ENCODE results near the gene DDX59.

GRCh38 chr1:200706111-200706814 is 36.6 kb upstream of the DDX59 start:
- TF ChIP-seq CTCF (IDR thresholded peaks at IDR 0.05; ENCODE audit: low read length) (no peak), EZH2phosphoT487 (IDR thresholded peaks at IDR 0.05; ENCODE audit: low read length) (no peak)
